Left cardiac atrium (tissue), 4 donors: Measurements from ENCODE around the gene HSPG2. TPM values are rescaled to one million over a fixed set of nuclear protein-coding genes. Genes with fewer than 3 reads are reported as not detected.
A peak's percentile ranks its signal among the peaks of the same experiment; 100 is the strongest.

Experiments
- ATAC-seq, 2 donors: fragments of 200-7000 bp; cut with Tn5 transposase; one replicate each; pipeline ENCODE4 v1.9.1; 2020; ENCODE audit warnings: mild to moderate bottlenecking in 2 of 2, moderate library complexity in 2 of 2
- DNase-seq: peaks from one replicate; pipeline ENCODE4 v3.0.0-alpha.2; 2020
- intact Hi-C, 2 donors: fragments of 100-400 bp; cut with DNase I; formaldehyde crosslinking; loops; one replicate each; pipeline versions ENCODE4 v1.14.1 to v1.15.1; 2022 to 2023
- total RNA-seq, 2 donors: library from RNA; stranded (reverse); fragmentation: NEBNext Ultra II Directional; extraction: Animal tissue kit (Norgen Biotek cat#: 25700); gene quantifications; one replicate each; pipeline ENCODE4 v1.2.1, GENCODE V29; 2021
- donor health status: DM: no; HTN: yes; CAD: no.
- donor health status: DM: no; HTN: yes; CAD: no; lungs with severe emphysema.
- donor health status: DM: yes; HTN: yes; CAD: no.
- donor health status: Dilated cardiomyopathy.

HSPG2 gene
- total RNA-seq, 2 donors from 2014 or later: 307 to 608 TPM

- intact Hi-C loops: no loop called here
- peak; percentile 71 to 89 for ATAC-seq
- DNase-seq: peak; percentile 85
Observed at GRCh38 chr1:21937372-21938121, 437 bp upstream of the HSPG2 start.

GRCh38 chr1:21936366-21937031 is 611 bp downstream of the HSPG2 start:
- DNase-seq: peak; percentile 59
- ATAC-seq: no peak
- intact Hi-C loops: no loop called here

- intact Hi-C loops: no loop called here
- DNase-seq (no peak), ATAC-seq (no peak)
Observed at GRCh38 chr1:21935891-21936365, 1.2 kb downstream of the HSPG2 start.

GRCh38 chr1:21935393-21935804 is 1.7 kb downstream of the HSPG2 start:
- intact Hi-C loops: no loop called here
- no peak for DNase-seq
- no peak for ATAC-seq

- intact Hi-C loops: loop anchor here (5.0 kb wide), 1 partner anchor 36 kb away; no protein-coding TSS in a partner anchor
- DNase-seq (peak; percentile 84), ATAC-seq (peak; percentile 3 to 4)
Observed at GRCh38 chr1:21933397-21934248, 3.5 kb downstream of the HSPG2 start.

- ATAC-seq: peak; percentile 20 to 40
- intact Hi-C loops: loop anchor here (5.0 kb wide), 1 partner anchor 35 kb away; no protein-coding TSS in a partner anchor
- peak; percentile 57 for DNase-seq
Observed at GRCh38 chr1:21932127-21932526, 5.0 kb downstream of the HSPG2 start.

- DNase-seq: peak; percentile 80
- peak; percentile 56 for ATAC-seq
- intact Hi-C loops: loop anchor here (5.0 kb wide), 1 partner anchor 34 kb away; no protein-coding TSS in a partner anchor
Observed at GRCh38 chr1:21931171-21932093, 5.7 kb downstream of the HSPG2 start.

- ATAC-seq: no peak
- no peak for DNase-seq
- intact Hi-C loops: loop anchor here (5.0 kb wide), 1 partner anchor 33 kb away; no protein-coding TSS in a partner anchor
Observed at GRCh38 chr1:21930629-21931170, 6.4 kb downstream of the HSPG2 start.

GRCh38 chr1:21930080-21930571 is 7.0 kb downstream of the HSPG2 start:
- DNase-seq (peak; percentile 72), ATAC-seq (peak in 1 of 2 donors; percentile 6)
- intact Hi-C loops: loop anchor here (5.0 kb wide), 1 partner anchor 33 kb away; no protein-coding TSS in a partner anchor

- ATAC-seq (peak; percentile 2 to 42), DNase-seq (peak; percentile 81)
- intact Hi-C loops: no loop called here
Observed at GRCh38 chr1:21927533-21928237, 9.4 kb downstream of the HSPG2 start.

GRCh38 chr1:21926814-21927532 is 10.1 kb downstream of the HSPG2 start:
- ATAC-seq: peak; percentile 43 to 61
- peak; percentile 74 for DNase-seq
- intact Hi-C loops: no loop called here

GRCh38 chr1:21926065-21926464 is 11.0 kb downstream of the HSPG2 start:
- intact Hi-C loops: no loop called here
- no peak for ATAC-seq
- no peak for DNase-seq

- DNase-seq: no peak
- intact Hi-C loops: no loop called here
- no peak for ATAC-seq
Observed at GRCh38 chr1:21925334-21925940, 11.7 kb downstream of the HSPG2 start.

GRCh38 chr1:21924503-21925005 is 12.6 kb downstream of the HSPG2 start:
- peak; percentile 6 to 7 for ATAC-seq
- peak; percentile 82 for DNase-seq
- intact Hi-C loops: no loop called here

GRCh38 chr1:21922090-21923013 is 14.8 kb downstream of the HSPG2 start:
- no peak for ATAC-seq
- intact Hi-C loops: no loop called here
- no peak for DNase-seq
